GM18909 (cell line): ENCODE results near the gene IP6K2.

ENCODE experiments used
- ATAC-seq: cut with Tn5 transposase; IDR thresholded peaks from one replicate; pipeline ENCODE4 v1.9.1; 2021; ENCODE audit warnings: mild to moderate bottlenecking; ENCODE audit not compliant: unreplicated experiment, poor library complexity

Gene IP6K2

GRCh38 chr3:48647714-48648113, 69.3 kb downstream of the IP6K2 start:
- no peak for ATAC-seq

- no peak for ATAC-seq
These were observed 71.9 kb downstream of the IP6K2 start for GRCh38 chr3:48644898-48645760.

- ATAC-seq: no peak
These were observed 74.4 kb downstream of the IP6K2 start for GRCh38 chr3:48642605-48643004.

GRCh38 chr3:48641396-48641795, 75.6 kb downstream of the IP6K2 start:
- ATAC-seq: no peak

GRCh38 chr3:48639944-48640606, 76.9 kb downstream of the IP6K2 start:
- no peak for ATAC-seq
